Glutamatergic neuron (in vitro differentiated cells): ENCODE data around the gene GUCA1A. TPM values are rescaled to one million over a fixed set of nuclear protein-coding genes. Genes with fewer than 3 reads are reported as not detected.
A peak's percentile ranks its signal among the peaks of the same experiment; 100 is the strongest.
"Not testable (repeated sequence)": the region's sequence is repeated elsewhere in the genome, so short reads cannot be mapped to it uniquely, and the experiment has no call there.

Experiments
- DNase-seq: peaks from one replicate; pipeline ENCODE4 v3.0.0; 2022
- H3K27ac Mint-ChIP-seq: one replicate; pipeline ENCODE4 v1.8.0; 2020; ENCODE audit warnings: mild to moderate bottlenecking, mixed read lengths, inconsistent platforms; ENCODE audit not compliant: unreplicated experiment
- H3K27me3 Mint-ChIP-seq: one replicate; pipeline ENCODE4 v1.8.0; 2020; ENCODE audit warnings: mild to moderate bottlenecking, moderate library complexity, mixed read lengths, inconsistent platforms; ENCODE audit not compliant: unreplicated experiment
- H3K36me3 Mint-ChIP-seq: one replicate; pipeline ENCODE4 v1.8.0; 2020; ENCODE audit warnings: mild to moderate bottlenecking, mixed read lengths, inconsistent platforms; ENCODE audit not compliant: unreplicated experiment
- H3K4me1 Mint-ChIP-seq: one replicate; pipeline ENCODE4 v1.8.0; 2020; ENCODE audit warnings: mild to moderate bottlenecking, low read depth, mixed read lengths, inconsistent platforms; ENCODE audit not compliant: unreplicated experiment
- H3K4me3 Mint-ChIP-seq: one replicate; pipeline ENCODE4 v1.8.0; 2020; ENCODE audit warnings: mild to moderate bottlenecking, mixed read lengths, inconsistent platforms; ENCODE audit not compliant: unreplicated experiment
- H3K9me3 Mint-ChIP-seq: one replicate; pipeline ENCODE4 v1.8.0; 2020; ENCODE audit warnings: mild to moderate bottlenecking, moderate library complexity, mixed read lengths, inconsistent platforms; ENCODE audit not compliant: unreplicated experiment
- CTCF ChIP-seq: fragments of 200-600 bp; sonication (generic); IDR thresholded peaks from one replicate; pipeline ENCODE4 v1.5.0; 2021; ENCODE audit not compliant: partially characterized antibody, unreplicated experiment
- total RNA-seq: library from RNA; stranded (reverse); fragmentation: NEBNext Ultra II Directional; extraction: Animal tissue kit (Norgen Biotek cat#: 25700); gene quantifications from one replicate; pipeline ENCODE4 v1.2.1, GENCODE V29; 2021; ENCODE audit not compliant: unreplicated experiment

GUCA1A gene
- total RNA-seq, 1 donor from 2014 or later, result 2.2 TPM

DNA sequence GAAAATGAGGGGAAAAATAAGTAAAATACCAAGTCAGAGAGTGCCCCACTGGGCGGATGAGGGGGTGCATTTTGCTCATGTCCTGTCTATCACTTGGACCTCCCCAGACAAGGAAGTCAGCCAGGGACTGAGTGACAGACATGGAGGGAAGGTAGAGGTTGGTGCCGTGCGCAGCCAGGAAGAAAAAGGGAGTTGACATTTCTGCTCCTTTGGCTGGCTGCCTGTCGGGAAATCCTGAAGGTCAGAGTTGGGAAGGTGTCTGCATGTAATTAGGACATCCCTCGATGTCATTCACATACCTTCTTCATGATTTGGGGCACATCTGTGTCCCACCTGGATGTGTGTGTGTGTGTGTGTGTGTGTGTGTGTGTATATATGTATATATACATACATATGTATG is 8.9 kb downstream of the GUCA1A start:
- Mint-ChIP-seq H3K4me1 (peaks cover 7% of the 10 kb centered on the region), H3K27ac (no peak overlapping the region), H3K4me3 (no peak overlapping the region), H3K9me3 (peaks cover 2% of the 10 kb centered on the region), H3K36me3 (no peaks in the 10 kb centered on the region), H3K27me3 (peaks cover 7% of the 10 kb centered on the region)
- no peak for DNase-seq
- TF ChIP-seq CTCF, result no peak

- Mint-ChIP-seq H3K4me3 (no peak overlapping the region), H3K27ac (no peak overlapping the region), H3K4me1 (peaks cover 4% of the 10 kb centered on the region), H3K27me3 (peaks cover 7% of the 10 kb centered on the region), H3K9me3 (no peaks in the 10 kb centered on the region), H3K36me3 (no peaks in the 10 kb centered on the region)
- no peak for DNase-seq
- no peak for TF ChIP-seq CTCF
Observed at GRCh38 chr6:42184475-42184874, 11.3 kb downstream of the GUCA1A start.

GRCh38 chr6:42185597-42185996 is 12.4 kb downstream of the GUCA1A start:
- no peaks in the 10 kb centered on the region for H3K9me3 Mint-ChIP-seq
- H3K27ac Mint-ChIP-seq, result no peak overlapping the region
- H3K27me3 Mint-ChIP-seq, result peaks cover 2% of the 10 kb centered on the region
- no peak for DNase-seq
- no peak for TF ChIP-seq CTCF
- no peak overlapping the region for H3K4me3 Mint-ChIP-seq
- peaks cover under 1% of the 10 kb centered on the region for H3K4me1 Mint-ChIP-seq
- H3K36me3 Mint-ChIP-seq, result no peaks in the 10 kb centered on the region

GRCh38 chr6:42188406-42188805 is 15.2 kb downstream of the GUCA1A start:
- Mint-ChIP-seq H3K4me1 (peaks cover 7% of the 10 kb centered on the region), H3K36me3 (no peaks in the 10 kb centered on the region), H3K27ac (no peak overlapping the region), H3K9me3 (no peaks in the 10 kb centered on the region), H3K27me3 (no peaks in the 10 kb centered on the region), H3K4me3 (no peak overlapping the region)
- DNase-seq, result no peak
- TF ChIP-seq CTCF, result no peak

DNA sequence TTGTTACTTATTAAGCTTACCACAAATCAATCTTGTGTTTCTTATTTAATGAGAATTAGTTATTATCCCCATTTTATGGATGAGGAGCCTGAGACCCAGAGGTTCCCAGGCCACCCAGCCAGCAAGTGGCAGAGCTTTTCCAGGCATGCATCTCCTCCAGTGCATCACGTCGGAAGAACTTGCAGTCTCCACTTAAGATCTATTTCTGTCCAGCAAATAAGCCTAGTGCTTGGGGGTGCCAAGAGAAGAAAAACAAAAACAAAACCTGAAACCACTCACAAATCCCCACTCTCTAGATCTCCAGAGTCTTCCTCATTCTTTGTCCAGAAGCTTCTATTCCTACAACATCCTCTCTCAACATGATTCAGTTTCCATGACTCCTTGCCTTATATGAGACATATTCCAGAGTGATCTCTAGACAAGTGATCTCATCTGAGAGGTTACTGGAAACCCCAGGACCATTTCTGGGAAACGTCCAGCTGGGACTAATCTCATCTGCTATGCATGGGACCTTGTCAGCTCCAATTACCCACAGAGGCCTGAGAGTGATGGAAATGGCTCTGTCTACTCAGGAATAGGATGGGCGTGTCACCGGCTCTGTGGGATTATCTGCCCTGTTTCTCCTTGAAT is 17.5 kb downstream of the GUCA1A start:
- no peak for DNase-seq
- Mint-ChIP-seq H3K9me3 (no peaks in the 10 kb centered on the region), H3K4me3 (no peak overlapping the region), H3K4me1 (peaks cover 7% of the 10 kb centered on the region), H3K27ac (peak overlapping the region; percentile 6), H3K36me3 (peaks cover 5% of the 10 kb centered on the region), H3K27me3 (peaks cover 3% of the 10 kb centered on the region)
- no peak for TF ChIP-seq CTCF

GRCh38 chr6:42192385-42192784 is 19.2 kb downstream of the GUCA1A start:
- not testable (repeated sequence) for H3K4me1 Mint-ChIP-seq, H3K4me3 Mint-ChIP-seq, DNase-seq, H3K27ac Mint-ChIP-seq, H3K27me3 Mint-ChIP-seq, H3K36me3 Mint-ChIP-seq, H3K9me3 Mint-ChIP-seq
